IMR-90 (cell line): ENCODE results near the gene HEPH. TPM values are rescaled to one million over a fixed set of nuclear protein-coding genes. Genes with fewer than 3 reads are reported as not detected.

Experiments
- ATAC-seq: fragments of 200-7000 bp; cut with Tn5 transposase; 2 replicates; pipeline ENCODE4 v1.9.1; 2020; ENCODE audit warnings: low read depth, mild to moderate bottlenecking, moderate library complexity
- BruUV-seq: library from RNA; stranded (reverse); fragments of 400-500 nt; replicated peaks from 2 replicates; lab custom pipeline; 2021; lab: Mats Ljungman, UMichigan
- CTCF ChIA-PET: fragments of 300-600 bp; formaldehyde crosslinking; extraction: SDS; loops from one replicate; lab custom pipeline; 2021; ENCODE audit warnings: antibody characterized with exemption; lab: Yijun Ruan, JAX
- POLR2A ChIA-PET: fragments of 300-600 bp; sonication (Branson Sonifier 250); formaldehyde crosslinking; loops from one replicate; lab custom pipeline; 2022; ENCODE audit warnings: antibody characterized with exemption; ENCODE audit not compliant: unreplicated experiment; lab: Charles Lee
- DNase-seq: peaks from one replicate; pipeline ENCODE4 v3.0.0; 2013
- H2AFZ ChIP-seq: replicated peaks from 2 replicates; pipeline ENCODE3; 2013; ENCODE audit warnings: low read length, mild to moderate bottlenecking; ENCODE audit not compliant: poor library complexity
- H2AK5ac ChIP-seq: 2 replicates; pipeline ENCODE4 v1.6.1; 2013; ENCODE audit warnings: low read depth, low read length, inconsistent platforms
- H2AK9ac ChIP-seq: replicated peaks from 2 replicates; pipeline ENCODE3; 2013; ENCODE audit warnings: mild to moderate bottlenecking, low read depth, low read length, moderate library complexity; ENCODE audit not compliant: poor library complexity
- H2BK120ac ChIP-seq: 2 replicates; pipeline ENCODE4 v1.6.1; 2013; ENCODE audit warnings: low read depth, low read length, inconsistent platforms
- H2BK15ac ChIP-seq: 3 replicates; pipeline ENCODE4 v1.6.1; 2013; ENCODE audit warnings: low read depth, low read length, inconsistent platforms
- H2BK20ac ChIP-seq: 2 replicates; pipeline ENCODE4 v1.6.1; 2013; ENCODE audit warnings: low read depth, mild to moderate bottlenecking, inconsistent platforms, low read length, moderate library complexity
- H2BK5ac ChIP-seq: 2 replicates; pipeline ENCODE4 v1.6.1; 2013; ENCODE audit warnings: mild to moderate bottlenecking, low read depth, low read length, inconsistent platforms; ENCODE audit not compliant: poor library complexity, severe bottlenecking
- H3K14ac ChIP-seq: replicated peaks from 2 replicates; pipeline ENCODE4 v1.6.1; 2013; ENCODE audit warnings: low read depth, low read length, inconsistent platforms
- H3K18ac ChIP-seq: 2 replicates; pipeline ENCODE4 v1.6.1; 2013; ENCODE audit warnings: low read depth, low read length, control low read depth
- H3K23ac ChIP-seq: 2 replicates; pipeline ENCODE4 v1.6.1; 2013; ENCODE audit warnings: low read depth, low read length, inconsistent platforms
- H3K27ac ChIP-seq: 2 replicates; pipeline ENCODE4 v1.5.1; 2013; ENCODE audit warnings: mild to moderate bottlenecking, control low read depth, low read length; ENCODE audit not compliant: insufficient read depth
- H3K27me3 ChIP-seq: 2 replicates; pipeline ENCODE4 v1.6.1; 2013; ENCODE audit warnings: low read length; ENCODE audit not compliant: control insufficient read depth, insufficient read depth
- H3K36me3 ChIP-seq: 2 replicates; pipeline ENCODE4 v1.6.1; 2013; ENCODE audit warnings: low read length, mixed read lengths; ENCODE audit not compliant: control insufficient read depth, insufficient read depth
- H3K4ac ChIP-seq: 2 replicates; pipeline ENCODE4 v1.6.1; 2013; ENCODE audit warnings: low read depth, low read length, inconsistent platforms
- H3K4me1 ChIP-seq: 2 replicates; pipeline ENCODE4 v1.6.1; 2013; ENCODE audit warnings: low read length, mixed read lengths; ENCODE audit not compliant: control insufficient read depth, insufficient read depth
- H3K4me2 ChIP-seq: 2 replicates; pipeline ENCODE4 v1.6.1; 2013; ENCODE audit warnings: low read depth, mild to moderate bottlenecking, control low read depth, low read length, moderate library complexity
- H3K4me3 ChIP-seq: 2 replicates; pipeline ENCODE4 v1.5.1; 2013; ENCODE audit warnings: low read depth, mild to moderate bottlenecking, control low read depth, low read length, moderate library complexity; ENCODE audit not compliant: insufficient read depth
- H3K56ac ChIP-seq: 2 replicates; pipeline ENCODE4 v1.6.1; 2013; ENCODE audit warnings: low read length, inconsistent platforms; ENCODE audit not compliant: insufficient read depth; ENCODE audit errors: extremely low read depth
- H3K79me1 ChIP-seq, 2 experiments: 2 replicates each; pipeline ENCODE4 v1.6.1; 2013; ENCODE audit warnings: low read length in 2 of 2, inconsistent platforms in 1 of 2, low read depth in 1 of 2
- H3K9ac ChIP-seq: 2 replicates; pipeline ENCODE4 v1.6.1; 2013; ENCODE audit warnings: low read depth, low read length, control low read depth
- H3K9me1 ChIP-seq: 2 replicates; pipeline ENCODE4 v1.6.1; 2013; ENCODE audit warnings: low read length, inconsistent platforms; ENCODE audit not compliant: insufficient read depth
- H3K9me3 ChIP-seq: 2 replicates; pipeline ENCODE4 v1.6.1; 2013; ENCODE audit warnings: low read length; ENCODE audit not compliant: control insufficient read depth, insufficient read depth
- H4K20me1 ChIP-seq: 2 replicates; pipeline ENCODE4 v1.6.1; 2013; ENCODE audit warnings: low read length, inconsistent platforms; ENCODE audit not compliant: insufficient read depth
- H4K5ac ChIP-seq: 2 replicates; pipeline ENCODE4 v1.6.1; 2013; ENCODE audit warnings: mild to moderate bottlenecking, low read depth, low read length, control low read depth
- H4K8ac ChIP-seq, 2 experiments: 2 replicates each; pipeline ENCODE4 v1.6.1; 2013; ENCODE audit warnings: low read depth in 2 of 2, low read length in 2 of 2, control low read depth in 1 of 2, inconsistent platforms in 1 of 2
- H4K91ac ChIP-seq: 2 replicates; pipeline ENCODE4 v1.6.1; 2013; ENCODE audit warnings: low read depth, low read length, inconsistent platforms; ENCODE audit not compliant: insufficient read depth
- MAFK ChIP-seq: IDR thresholded peaks from 2 replicates; pipeline ENCODE4 v1.6.1; 2012; ENCODE audit warnings: low read depth, low read length, improper control_type of control experiment
- MXI1 ChIP-seq: IDR thresholded peaks from 2 replicates; pipeline ENCODE4 v1.6.1; 2012; ENCODE audit warnings: low read depth, mild to moderate bottlenecking, low read length, moderate library complexity, borderline replicate concordance
- NFE2L2 ChIP-seq: fragments of 150-350 bp; IDR thresholded peaks from 2 replicates; pipeline ENCODE4 v1.6.1; 2016; ENCODE audit warnings: low read depth, mild to moderate bottlenecking, low read length
- POLR2A ChIP-seq: IDR thresholded peaks from 2 replicates; pipeline ENCODE4 v1.6.1; 2012; ENCODE audit warnings: mild to moderate bottlenecking, low read depth, low read length
- RAD21 ChIP-seq: IDR thresholded peaks from 2 replicates; pipeline ENCODE4 v1.6.1; 2012; ENCODE audit warnings: low read length, improper control_type of control experiment
- RCOR1 ChIP-seq: IDR thresholded peaks from 2 replicates; pipeline ENCODE4 v1.6.1; 2012; ENCODE audit warnings: mild to moderate bottlenecking, low read length, improper control_type of control experiment; ENCODE audit not compliant: insufficient replicate concordance
- WGBS, 2 experiments: methylation state at CpG; one replicate each; pipeline versions ENCODE4 v1.1.5 to v1.1.7; 2013; ENCODE audit warnings: missing lambda C conversion rate in 2 of 2; ENCODE audit not compliant: insufficient read length in 1 of 2; ENCODE audit errors: extremely low coverage in 2 of 2; 5-methylcytosine and 5-hydroxymethylcytosine counted together
- dilution Hi-C: fragments of 300-500 bp; cut with HindIII; formaldehyde crosslinking; loops from one replicate; pipeline ENCODE4 v1.14.3; 2018; ENCODE audit warnings: low sequenced_read_pairs; ENCODE audit not compliant: unreplicated experiment
- in situ Hi-C: fragments of 300-500 bp; cut with MboI; formaldehyde crosslinking; loops from 3 replicates; pipeline ENCODE4 v1.14.3; 2019; ENCODE audit warnings: low sequenced_read_pairs, inconsistent platforms, mixed read lengths
- intact Hi-C: fragments of 100-400 bp; cut with micrococcal nuclease; formaldehyde crosslinking; loops from 2 replicates; pipeline ENCODE4 v1.10.0; 2022
- polyA plus RNA-seq, 3 experiments: library from polyadenylated mRNA; depleted of rRNA; stranded (reverse); fragments of >200 nt; gene quantifications; 2 replicates each; pipeline ENCODE4 v1.2.3, GENCODE V29; 2012; ENCODE audit warnings: low replicate concordance in 1 of 3
- total RNA-seq: library from RNA; depleted of rRNA; stranded (reverse); fragments of >200 nt; gene quantifications from 2 replicates; pipeline ENCODE4 v1.2.3, GENCODE V29; 2012
- TF ChIP-seq, protein P1 (sequence below): fragments of 150-350 bp; IDR thresholded peaks from 2 replicates; pipeline ENCODE4 v1.6.1; 2017; ENCODE audit warnings: mild to moderate bottlenecking, antibody characterized with exemption, low read length, low read depth
- TF ChIP-seq, protein P2 (sequence below): fragments of 150-350 bp; IDR thresholded peaks from 2 replicates; pipeline ENCODE4 v1.6.1; 2016; ENCODE audit warnings: low read depth, mild to moderate bottlenecking, low read length, moderate library complexity, borderline replicate concordance

HEPH gene
- total and polyA plus RNA-seq, 2 of the 4 experiments (the other 2 are of a cell fraction) = 23.5 to 29.5 TPM

DNA sequence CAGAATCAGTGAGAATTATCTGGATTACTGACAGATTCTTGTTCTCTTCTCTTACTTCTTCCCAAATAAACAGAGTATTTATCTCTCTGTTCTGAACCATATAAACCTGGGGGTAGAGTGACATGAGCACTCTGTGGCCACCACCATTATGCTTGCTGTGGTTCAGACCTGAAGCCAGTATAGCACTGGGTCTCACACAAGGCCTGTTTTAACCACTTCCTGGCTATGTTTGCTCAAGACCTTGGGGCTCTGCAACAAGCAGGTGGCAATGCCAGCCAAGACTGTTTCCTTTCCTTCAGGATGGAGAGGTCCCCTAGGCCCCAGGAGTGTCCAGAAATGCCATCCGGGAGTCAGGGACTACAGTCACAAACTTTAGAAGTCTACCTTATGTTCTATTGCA lies 21.7 kb upstream of the HEPH start:
- Histone ChIP-seq H3K4me1 (no peaks in the 10 kb centered on the region), H4K91ac (no peak overlapping the region), H3K27me3 (peaks cover 3% of the 10 kb centered on the region; the same call in 1 of the 2 replicates), H3K23ac (no peak overlapping the region), H4K5ac (no peak overlapping the region), H3K9me3 (no peaks in the 10 kb centered on the region), H2AK5ac (no peak overlapping the region), H2AFZ (no peak overlapping the region), H3K79me1 (no peaks in the 10 kb centered on the region), H3K9ac (no peak overlapping the region), H4K8ac (no peak overlapping the region), H3K27ac (no peak overlapping the region), H2AK9ac (no peak overlapping the region), H2BK20ac (no peak overlapping the region), H3K4me3 (no peak overlapping the region), H3K36me3 (no peaks in the 10 kb centered on the region), H3K56ac (no peak overlapping the region), H3K18ac (no peak overlapping the region), H2BK120ac (no peak overlapping the region), H4K20me1 (no peaks in the 10 kb centered on the region), H2BK15ac (no peak overlapping the region), H3K4ac (no peak overlapping the region), H3K14ac (no peak overlapping the region), H3K9me1 (no peaks in the 10 kb centered on the region), H3K4me2 (no peak overlapping the region), H2BK5ac (no peak overlapping the region)
- ChIA-PET CTCF (no interaction called here), POLR2A (no interaction called here)
- BruUV-seq = no TSS peak
- DNase-seq = no peak
- no peak for ATAC-seq
- WGBS, 2 experiments = no CpG with 5 or more reads among the region's 1 CpG
- no peak for TF ChIP-seq MAFK
- no peak for TF ChIP-seq RCOR1
- TF ChIP-seq, protein P1, sequence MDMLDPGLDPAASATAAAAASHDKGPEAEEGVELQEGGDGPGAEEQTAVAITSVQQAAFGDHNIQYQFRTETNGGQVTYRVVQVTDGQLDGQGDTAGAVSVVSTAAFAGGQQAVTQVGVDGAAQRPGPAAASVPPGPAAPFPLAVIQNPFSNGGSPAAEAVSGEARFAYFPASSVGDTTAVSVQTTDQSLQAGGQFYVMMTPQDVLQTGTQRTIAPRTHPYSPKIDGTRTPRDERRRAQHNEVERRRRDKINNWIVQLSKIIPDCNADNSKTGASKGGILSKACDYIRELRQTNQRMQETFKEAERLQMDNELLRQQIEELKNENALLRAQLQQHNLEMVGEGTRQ = no peak
- TF ChIP-seq POLR2A = no peak
- TF ChIP-seq MXI1 = no peak
- TF ChIP-seq, protein P2, sequence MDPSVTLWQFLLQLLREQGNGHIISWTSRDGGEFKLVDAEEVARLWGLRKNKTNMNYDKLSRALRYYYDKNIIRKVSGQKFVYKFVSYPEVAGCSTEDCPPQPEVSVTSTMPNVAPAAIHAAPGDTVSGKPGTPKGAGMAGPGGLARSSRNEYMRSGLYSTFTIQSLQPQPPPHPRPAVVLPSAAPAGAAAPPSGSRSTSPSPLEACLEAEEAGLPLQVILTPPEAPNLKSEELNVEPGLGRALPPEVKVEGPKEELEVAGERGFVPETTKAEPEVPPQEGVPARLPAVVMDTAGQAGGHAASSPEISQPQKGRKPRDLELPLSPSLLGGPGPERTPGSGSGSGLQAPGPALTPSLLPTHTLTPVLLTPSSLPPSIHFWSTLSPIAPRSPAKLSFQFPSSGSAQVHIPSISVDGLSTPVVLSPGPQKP = no peak
- no peak for TF ChIP-seq RAD21
- TF ChIP-seq NFE2L2 = no peak
- in situ Hi-C loops = no loop called here
- intact Hi-C loops = no loop called here
- dilution Hi-C loops = no loop called here
